OCI-LY7 (cell line): ENCODE data around the gene ASXL2.

Source experiments
- CTCF ChIP-seq: fragments of 200-600 bp; sonication (generic); conservative IDR thresholded peaks from 2 replicates; pipeline ENCODE4 v1.5.1; 2014; ENCODE audit warnings: mild to moderate bottlenecking, antibody characterized with exemption, low read length, moderate library complexity, mixed read lengths
- EZH2phosphoT487 ChIP-seq: fragments of 200-600 bp; sonication (generic); IDR thresholded peaks from 2 replicates; pipeline ENCODE4 v1.6.1; 2018; ENCODE audit warnings: low read depth, borderline replicate concordance, mild to moderate bottlenecking, mixed run types, antibody characterized with exemption, low read length, moderate library complexity, mixed read lengths

GRCh38 chr2:25728559-25728958 is 149.7 kb downstream of the ASXL2 start:
- TF ChIP-seq CTCF (no peak), EZH2phosphoT487 (no peak)
